ENCODE results near the gene EEIG2.

DNA sequence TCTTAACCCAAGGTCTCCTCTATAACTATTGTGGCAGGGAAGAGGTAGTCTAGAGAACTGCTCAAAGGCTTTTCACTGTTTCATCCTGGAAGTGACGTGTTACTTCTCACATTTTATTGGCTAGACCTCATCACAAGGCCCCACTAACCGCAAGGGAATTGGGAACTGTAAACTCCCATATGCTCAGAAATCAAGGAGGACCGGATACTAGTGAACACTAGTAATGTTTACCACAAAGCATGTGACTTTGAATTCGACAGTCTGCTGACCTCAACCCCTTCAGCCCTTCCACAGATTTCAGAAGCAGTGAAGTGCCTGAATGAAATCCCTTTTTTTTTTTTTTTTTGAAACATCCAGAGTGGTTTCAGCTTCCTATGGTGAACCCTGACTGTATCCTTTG lies 3.4 kb upstream of the EEIG2 start:
- TF ChIP-seq, protein P1, sequence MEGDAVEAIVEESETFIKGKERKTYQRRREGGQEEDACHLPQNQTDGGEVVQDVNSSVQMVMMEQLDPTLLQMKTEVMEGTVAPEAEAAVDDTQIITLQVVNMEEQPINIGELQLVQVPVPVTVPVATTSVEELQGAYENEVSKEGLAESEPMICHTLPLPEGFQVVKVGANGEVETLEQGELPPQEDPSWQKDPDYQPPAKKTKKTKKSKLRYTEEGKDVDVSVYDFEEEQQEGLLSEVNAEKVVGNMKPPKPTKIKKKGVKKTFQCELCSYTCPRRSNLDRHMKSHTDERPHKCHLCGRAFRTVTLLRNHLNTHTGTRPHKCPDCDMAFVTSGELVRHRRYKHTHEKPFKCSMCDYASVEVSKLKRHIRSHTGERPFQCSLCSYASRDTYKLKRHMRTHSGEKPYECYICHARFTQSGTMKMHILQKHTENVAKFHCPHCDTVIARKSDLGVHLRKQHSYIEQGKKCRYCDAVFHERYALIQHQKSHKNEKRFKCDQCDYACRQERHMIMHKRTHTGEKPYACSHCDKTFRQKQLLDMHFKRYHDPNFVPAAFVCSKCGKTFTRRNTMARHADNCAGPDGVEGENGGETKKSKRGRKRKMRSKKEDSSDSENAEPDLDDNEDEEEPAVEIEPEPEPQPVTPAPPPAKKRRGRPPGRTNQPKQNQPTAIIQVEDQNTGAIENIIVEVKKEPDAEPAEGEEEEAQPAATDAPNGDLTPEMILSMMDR (IDR thresholded peaks at IDR 0.05 in 4 of 5, conservative IDR thresholded peaks at IDR 0.05 in 1 of 5) = no peak
- no peak for TF ChIP-seq POLR2A (IDR thresholded peaks at IDR 0.05)
